Adrenal gland (tissue), 5 donors: Measurements from ENCODE around the gene FBXW12.

Experiments used
- POLR2A ChIP-seq, 2 donors: fragments of 450-650 bp; IDR thresholded peaks; one replicate each; pipeline ENCODE4 v1.6.1; 2017; ENCODE audit warnings: antibody characterized with exemption in 2 of 2, mild to moderate bottlenecking in 2 of 2, moderate library complexity in 1 of 2
- TF ChIP-seq, protein P1 (sequence below), 6 experiments: fragments of 450-650 bp in 4 of 6; fragments of 200-600 bp in 2 of 6; sonication (generic) in 1 of 6; IDR thresholded peaks; 1 replicate in 5 of 6; 2 replicates in 1 of 6; pipeline versions ENCODE4 v1.5.1 to v1.8.0; 2016 to 2021; ENCODE audit warnings: antibody characterized with exemption in 6 of 6, mild to moderate bottlenecking in 2 of 6, moderate library complexity in 1 of 6
- donor health status: DM: no; HTN: no; CAD: no.

DNA sequence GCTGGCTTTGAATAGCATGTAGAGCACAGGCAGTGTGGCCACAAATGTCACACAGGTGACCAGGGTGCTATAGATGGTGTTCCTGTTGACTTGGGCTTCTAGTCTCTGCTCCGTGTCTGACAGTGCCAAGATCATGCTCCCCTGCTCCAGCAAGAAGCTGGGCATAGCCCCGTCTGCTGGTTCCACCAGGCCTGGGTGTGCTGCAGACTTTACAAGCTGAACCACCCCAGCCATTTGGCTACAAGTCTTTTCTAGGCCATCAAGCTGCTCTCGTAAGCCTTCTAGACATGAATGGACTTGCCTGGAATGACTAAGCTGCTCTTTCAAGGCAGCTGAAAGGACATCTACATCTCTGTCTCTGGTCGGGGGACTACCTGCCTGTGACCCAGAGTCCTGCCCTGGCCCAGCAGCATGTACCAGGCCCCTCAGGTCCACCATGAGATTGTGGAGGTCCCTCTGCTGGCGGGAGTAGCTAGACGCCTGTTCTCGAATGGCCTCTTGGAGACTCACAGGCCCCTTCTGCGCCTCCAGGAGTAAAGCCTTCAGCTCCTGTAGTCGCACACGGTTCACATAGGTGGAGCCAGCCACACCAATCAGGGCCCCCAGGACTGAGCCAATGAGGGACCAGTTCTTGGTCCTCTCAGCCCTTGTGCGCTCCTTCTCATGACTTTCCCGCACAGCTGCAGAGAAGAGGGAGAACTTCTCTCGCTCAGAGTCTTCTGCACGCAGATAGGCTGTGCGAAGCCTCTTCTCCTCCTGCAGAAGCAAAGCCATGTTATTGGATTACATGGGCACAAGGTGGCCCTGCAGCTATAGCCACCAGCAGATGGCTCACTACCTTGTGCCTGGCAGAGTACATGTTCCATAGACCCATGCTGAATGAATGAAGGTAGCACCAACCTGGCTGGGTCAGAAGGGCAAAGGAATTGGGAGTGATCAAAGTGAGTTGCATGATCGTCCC is 60.7 kb downstream of the FBXW12 start:
- TF ChIP-seq, protein P1, sequence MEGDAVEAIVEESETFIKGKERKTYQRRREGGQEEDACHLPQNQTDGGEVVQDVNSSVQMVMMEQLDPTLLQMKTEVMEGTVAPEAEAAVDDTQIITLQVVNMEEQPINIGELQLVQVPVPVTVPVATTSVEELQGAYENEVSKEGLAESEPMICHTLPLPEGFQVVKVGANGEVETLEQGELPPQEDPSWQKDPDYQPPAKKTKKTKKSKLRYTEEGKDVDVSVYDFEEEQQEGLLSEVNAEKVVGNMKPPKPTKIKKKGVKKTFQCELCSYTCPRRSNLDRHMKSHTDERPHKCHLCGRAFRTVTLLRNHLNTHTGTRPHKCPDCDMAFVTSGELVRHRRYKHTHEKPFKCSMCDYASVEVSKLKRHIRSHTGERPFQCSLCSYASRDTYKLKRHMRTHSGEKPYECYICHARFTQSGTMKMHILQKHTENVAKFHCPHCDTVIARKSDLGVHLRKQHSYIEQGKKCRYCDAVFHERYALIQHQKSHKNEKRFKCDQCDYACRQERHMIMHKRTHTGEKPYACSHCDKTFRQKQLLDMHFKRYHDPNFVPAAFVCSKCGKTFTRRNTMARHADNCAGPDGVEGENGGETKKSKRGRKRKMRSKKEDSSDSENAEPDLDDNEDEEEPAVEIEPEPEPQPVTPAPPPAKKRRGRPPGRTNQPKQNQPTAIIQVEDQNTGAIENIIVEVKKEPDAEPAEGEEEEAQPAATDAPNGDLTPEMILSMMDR (IDR thresholded peaks at IDR 0.05): no peak
- TF ChIP-seq POLR2A (IDR thresholded peaks at IDR 0.05): no peak
